Activated T-cell treated with anti-CD3 and anti-CD28 coated beads for 24 hours (primary cell): ENCODE data around the gene CD82.

Experiments
- DNase-seq: peaks from one replicate; pipeline ENCODE4 v3.0.0-alpha.2; 2020; ENCODE audit warnings: low read depth

CD82 gene

DNA sequence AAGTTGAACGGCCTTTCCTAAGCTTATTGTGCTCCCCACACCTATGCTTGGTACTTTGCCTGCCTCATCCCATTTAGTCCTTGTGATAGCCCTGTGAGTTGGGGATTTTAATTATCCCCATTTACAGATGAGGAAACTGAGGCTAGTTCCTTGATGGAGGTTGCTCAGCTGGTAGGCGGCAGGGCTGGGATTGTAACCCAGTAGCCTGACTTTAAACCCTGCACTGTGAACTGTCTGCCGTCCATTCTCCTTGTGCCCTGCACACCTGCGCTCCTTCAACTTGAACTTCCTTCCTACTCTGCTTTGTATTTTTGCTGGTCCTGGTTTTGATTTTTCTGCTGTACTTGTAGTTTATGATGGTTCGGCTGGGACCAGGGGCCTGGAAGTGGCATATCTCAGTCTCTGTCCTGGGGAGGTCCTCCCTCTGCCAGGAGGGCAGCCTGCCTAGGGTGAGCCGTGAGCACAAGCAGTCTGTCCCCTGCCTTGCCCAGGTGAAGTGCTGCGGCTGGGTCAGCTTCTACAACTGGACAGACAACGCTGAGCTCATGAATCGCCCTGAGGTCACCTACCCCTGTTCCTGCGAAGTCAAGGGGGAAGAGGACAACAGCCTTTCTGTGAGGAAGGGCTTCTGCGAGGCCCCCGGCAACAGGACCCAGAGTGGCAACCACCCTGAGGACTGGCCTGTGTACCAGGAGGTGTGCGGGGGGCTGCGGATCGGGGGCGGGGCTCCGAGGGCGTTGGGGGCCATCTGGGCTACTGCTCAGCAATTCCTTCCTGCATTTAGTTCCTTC lies 52.4 kb downstream of the CD82 start:
- DNase-seq, result no peak

DNA sequence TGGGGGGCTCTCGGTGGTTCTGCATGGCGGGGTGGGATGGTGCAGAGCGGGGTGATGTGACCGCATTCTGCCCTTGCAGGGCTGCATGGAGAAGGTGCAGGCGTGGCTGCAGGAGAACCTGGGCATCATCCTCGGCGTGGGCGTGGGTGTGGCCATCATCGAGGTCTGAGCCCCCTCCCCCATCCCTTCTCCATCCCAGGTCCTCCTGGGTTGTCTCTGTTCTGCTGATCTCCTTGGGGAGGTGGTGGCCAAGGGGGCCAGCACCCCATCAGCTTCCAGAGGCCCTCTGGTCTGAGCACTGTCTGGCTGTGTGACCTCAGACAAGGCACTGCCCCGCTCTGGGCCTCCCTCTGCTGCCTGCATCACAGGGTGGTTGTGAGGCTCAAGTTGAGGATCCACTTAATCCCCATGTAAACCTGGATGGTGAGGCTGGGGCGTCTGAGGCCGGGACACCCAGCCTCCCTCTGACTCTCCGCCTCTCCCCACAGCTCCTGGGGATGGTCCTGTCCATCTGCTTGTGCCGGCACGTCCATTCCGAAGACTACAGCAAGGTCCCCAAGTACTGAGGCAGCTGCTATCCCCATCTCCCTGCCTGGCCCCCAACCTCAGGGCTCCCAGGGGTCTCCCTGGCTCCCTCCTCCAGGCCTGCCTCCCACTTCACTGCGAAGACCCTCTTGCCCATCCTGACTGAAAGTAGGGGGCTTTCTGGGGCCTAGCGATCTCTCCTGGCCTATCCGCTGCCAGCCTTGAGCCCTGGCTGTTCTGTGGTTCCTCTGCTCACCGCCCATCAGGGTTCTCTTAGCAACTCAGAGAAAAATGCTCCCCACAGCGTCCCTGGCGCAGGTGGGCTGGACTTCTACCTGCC lies 53.3 kb downstream of the CD82 start:
- no peak for DNase-seq

DNA sequence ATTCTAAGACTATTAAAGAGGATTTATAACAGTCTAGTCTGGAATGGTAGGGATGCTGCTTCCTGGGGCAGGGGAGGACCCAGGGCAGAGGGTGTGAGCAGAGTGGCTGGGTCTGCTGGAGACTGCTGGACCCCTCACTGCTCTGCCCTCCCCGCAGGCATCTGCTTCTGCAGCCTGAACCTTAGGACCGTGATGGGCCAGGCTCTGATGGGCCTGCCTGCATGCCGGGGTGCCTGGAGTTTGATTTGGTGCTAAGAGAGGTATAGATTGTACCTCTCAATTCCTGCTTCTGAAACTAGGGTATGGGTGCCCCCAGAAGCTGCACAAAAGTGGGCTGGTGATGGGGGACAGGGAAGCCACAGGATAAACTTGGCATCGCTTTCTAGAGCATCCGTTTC lies 54.9 kb downstream of the CD82 start:
- no peak for DNase-seq

GRCh38 chr11:44621140-44621681 lies 55.7 kb downstream of the CD82 start:
- peak; percentile 35 for DNase-seq

DNA sequence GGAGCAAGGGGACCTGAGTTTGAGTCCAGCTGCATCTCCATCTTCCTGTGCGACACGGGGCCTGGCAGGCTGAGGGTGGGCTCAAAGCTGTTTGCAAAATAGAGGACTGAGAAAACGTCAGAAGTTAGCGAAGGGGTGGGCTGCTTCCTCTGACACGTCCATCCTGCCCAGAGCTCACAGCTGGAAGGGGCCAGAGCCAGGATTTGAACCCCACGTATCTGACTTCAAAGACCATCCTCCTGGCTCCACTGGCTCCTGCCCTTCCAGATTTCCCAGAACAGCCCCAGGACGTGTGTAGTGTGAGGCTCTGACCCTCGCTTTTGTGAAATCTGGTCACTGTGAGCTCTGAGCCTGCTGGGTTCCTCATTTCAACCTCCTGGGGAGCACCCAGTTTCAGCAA lies 56.3 kb downstream of the CD82 start:
- DNase-seq, result no peak

DNA sequence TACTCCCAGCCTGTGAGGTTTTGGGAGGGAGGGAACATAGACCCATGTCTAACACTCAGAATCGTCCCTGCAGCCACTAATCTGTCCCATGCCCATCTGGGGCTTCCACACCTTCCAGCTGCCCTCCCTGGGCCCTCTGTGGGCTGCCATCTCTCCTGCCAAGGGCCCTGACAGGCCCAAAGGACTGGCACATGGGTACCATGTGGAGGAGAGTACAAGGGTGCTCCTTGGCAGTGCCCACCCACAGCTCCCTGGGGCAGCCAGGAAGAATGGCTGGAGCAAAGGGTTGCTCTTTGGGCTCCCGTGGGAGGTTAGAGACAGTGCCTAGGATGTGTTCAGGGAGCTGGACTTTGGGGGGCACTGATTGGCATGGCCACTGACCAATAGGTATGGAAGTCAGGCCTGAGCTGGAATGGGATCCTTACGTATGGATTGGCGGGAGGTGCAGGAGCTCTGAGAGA lies 56.8 kb downstream of the CD82 start:
- DNase-seq, result no peak

DNA sequence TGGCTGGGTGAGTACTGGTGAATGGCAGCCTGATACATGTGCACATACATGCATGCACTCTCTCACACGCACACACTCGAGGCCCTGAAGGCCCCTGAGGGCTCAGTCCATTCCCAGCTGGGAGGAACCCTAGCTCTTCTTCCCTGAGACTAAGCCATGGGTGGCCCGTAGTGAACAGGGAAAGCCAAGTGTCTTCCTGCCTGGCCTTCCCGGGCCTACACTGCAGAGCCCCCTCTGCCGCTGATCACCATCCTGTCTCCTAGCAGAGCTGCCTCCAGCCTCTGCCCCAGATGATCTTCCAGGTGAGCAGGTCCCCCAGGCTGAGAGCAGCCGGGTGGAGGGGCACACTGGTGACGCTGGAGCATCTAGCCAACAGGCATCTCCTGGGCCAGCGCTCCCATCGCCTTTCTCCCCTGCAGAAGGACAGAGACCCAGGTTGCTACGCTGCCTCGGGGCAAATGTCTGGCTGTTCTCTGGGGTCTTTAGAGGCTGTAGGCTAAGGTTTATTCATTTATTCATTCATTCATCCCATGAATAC lies 57.3 kb downstream of the CD82 start:
- DNase-seq, result no peak

DNA sequence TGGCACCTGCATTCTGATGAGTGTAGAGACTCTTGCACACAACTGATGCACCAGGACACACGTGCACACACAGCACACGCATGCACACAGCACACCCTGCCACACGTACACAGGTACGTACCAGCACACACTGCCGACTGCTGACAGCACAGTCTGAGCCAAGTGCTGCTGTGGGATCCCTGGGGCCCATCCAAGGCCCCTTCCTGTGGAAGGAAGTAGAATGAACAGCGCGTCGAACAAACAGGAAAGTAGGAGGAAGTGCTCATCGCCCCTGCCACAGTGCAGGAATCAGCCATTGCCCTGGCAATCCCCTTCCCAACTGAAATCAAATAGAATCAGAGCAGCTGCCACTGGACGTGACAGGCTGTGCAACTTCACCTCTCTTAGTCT lies 57.9 kb downstream of the CD82 start:
- DNase-seq, result no peak

GRCh38 chr11:44623731-44624491 lies 58.4 kb downstream of the CD82 start:
- DNase-seq, result no peak

- no peak for DNase-seq
These were observed 59.3 kb downstream of the CD82 start for GRCh38 chr11:44624761-44625221.

GRCh38 chr11:44625759-44626523 lies 60.5 kb downstream of the CD82 start:
- DNase-seq, result no peak

GRCh38 chr11:44626645-44627044 lies 61.2 kb downstream of the CD82 start:
- no peak for DNase-seq

DNA sequence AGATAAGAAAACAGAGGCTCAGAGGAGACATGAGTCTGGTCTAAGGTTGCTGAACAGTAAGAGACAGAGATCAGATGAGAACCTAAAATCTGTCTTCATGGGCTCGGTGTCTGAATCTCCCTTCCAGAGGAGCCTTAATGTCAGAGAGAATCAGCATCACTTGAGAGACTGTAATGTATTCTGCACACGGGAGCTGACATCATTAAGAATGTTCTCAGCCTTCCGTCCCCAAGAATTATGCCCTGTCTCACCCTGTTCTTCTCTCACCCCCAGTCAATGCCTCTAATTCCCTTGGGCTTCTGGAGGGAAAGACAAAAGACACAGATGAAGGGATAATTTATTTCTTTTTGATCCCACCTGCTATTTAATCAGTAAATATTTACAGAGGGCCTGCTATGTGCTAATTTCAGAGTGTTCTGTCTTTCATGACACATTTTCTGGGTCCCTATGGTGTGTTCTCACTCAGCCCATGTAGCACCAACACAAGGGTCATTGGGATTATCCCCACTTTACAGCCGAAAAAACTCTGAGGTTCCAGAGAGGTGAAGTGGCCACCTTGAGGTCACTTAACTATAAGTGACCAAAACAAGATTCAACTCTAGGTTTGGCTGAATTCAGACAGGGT lies 61.8 kb downstream of the CD82 start:
- DNase-seq, result no peak

GRCh38 chr11:44627911-44628729 lies 62.7 kb downstream of the CD82 start:
- DNase-seq, result no peak

DNA sequence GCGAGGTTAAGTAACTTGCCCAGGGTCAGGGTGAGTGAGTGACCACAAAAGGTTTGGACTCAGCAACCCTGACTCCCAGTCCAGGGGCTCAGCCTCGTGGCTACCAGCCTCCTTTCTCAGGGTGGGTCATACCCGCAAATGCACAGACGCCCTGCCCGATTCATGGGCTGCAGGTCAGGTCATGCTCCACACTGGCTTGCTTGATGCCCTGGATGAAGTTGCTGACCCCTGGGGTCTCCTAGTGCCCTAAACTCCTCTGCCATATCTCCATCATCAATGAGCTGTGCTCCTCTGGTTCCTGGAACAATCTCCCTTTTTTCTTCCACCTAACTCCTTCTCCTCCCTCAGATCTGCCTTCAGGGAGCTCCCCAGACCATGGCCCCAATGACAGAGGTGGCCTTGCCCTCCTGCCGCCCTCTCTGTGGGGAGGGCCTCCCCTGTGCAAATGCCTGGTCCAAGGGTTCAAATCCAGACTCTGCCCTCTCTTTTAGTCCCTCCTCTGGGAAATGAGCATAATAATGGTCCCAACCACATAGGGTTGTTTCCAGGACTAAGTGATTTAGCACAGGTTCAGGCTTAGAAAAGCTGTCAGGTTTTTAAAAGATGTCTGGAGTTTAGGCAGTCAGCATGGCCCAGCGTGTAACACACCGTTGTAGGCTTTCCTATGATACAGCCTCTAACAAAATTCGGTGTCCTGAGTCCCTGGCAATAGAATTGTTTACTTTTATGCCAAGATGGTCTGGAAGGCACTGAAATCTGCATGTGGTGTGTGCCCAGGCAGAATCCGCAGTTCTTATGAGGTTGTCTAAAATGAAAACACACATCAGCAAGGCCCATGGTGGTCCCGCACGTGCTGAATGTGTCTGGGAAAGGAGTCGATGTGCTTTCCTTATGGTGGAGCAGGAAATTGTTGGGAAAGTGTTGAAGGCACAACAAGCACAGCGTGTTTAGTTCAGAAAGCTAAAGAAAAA lies 63.6 kb downstream of the CD82 start:
- DNase-seq, result no peak

- no peak for DNase-seq
These were observed 64.4 kb downstream of the CD82 start for GRCh38 chr11:44629732-44630345.

GRCh38 chr11:44630511-44631210 lies 65.2 kb downstream of the CD82 start:
- no peak for DNase-seq
